Measurements from ENCODE around the gene BCAS3.

DNA sequence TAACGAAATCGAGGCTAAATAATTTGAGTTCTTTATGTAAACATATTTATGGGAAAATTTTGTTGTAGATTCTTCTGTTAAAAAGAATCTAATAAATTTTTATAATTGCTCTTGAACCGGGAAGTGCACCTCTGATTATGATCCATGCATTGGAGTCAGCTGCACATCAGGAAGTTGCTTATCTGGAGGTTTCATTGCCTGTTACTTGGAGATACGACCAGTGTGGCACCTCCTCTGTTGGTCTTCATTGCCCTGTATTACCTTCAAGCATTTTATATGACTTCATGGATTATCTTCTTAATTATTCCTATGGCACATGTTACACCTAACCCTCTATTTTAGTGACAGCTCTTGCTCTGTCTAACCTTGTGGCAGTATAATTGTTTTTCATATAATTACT lies 409.4 kb downstream of the BCAS3 start:
- TF ChIP-seq POLR2A (IDR thresholded peaks at IDR 0.05), result no peak
- TF ChIP-seq, protein P1, sequence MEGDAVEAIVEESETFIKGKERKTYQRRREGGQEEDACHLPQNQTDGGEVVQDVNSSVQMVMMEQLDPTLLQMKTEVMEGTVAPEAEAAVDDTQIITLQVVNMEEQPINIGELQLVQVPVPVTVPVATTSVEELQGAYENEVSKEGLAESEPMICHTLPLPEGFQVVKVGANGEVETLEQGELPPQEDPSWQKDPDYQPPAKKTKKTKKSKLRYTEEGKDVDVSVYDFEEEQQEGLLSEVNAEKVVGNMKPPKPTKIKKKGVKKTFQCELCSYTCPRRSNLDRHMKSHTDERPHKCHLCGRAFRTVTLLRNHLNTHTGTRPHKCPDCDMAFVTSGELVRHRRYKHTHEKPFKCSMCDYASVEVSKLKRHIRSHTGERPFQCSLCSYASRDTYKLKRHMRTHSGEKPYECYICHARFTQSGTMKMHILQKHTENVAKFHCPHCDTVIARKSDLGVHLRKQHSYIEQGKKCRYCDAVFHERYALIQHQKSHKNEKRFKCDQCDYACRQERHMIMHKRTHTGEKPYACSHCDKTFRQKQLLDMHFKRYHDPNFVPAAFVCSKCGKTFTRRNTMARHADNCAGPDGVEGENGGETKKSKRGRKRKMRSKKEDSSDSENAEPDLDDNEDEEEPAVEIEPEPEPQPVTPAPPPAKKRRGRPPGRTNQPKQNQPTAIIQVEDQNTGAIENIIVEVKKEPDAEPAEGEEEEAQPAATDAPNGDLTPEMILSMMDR (IDR thresholded peaks at IDR 0.05 in 4 of 5, conservative IDR thresholded peaks at IDR 0.05 in 1 of 5), result no peak
